ENCODE data around the gene ATOX1. TPM values are rescaled to one million over a fixed set of nuclear protein-coding genes. Genes with fewer than 3 reads are reported as not detected.

The ATOX1 gene
- total and polyA plus RNA-seq, 7 donors = 28.7 to 99.1 (median 46.9) TPM

GRCh38 chr5:151703780-151704179 is 54.7 kb downstream of the ATOX1 start:
- Histone ChIP-seq H3K9me3 (no peaks in the 10 kb centered on the region), H3K27ac (no peak overlapping the region), H3K27me3 (ENCODE audit: insufficient read depth in 3 of 3, low read length in 2 of 3) (no peaks in the 10 kb centered on the region), H3K4me3 (no peak overlapping the region), H3K36me3 (ENCODE audit: insufficient read depth in 1 of 2, low read depth in 1 of 2) (no peaks in the 10 kb centered on the region), H3K4me1 (peaks cover 39% of the 10 kb centered on the region)
- ATAC-seq (no peak), DNase-seq (no peak)
- 69 to 80% (median 73%) methylated on average over 1 of the region's 1 CpG for WGBS, 3 donors
- TF ChIP-seq CTCF (IDR thresholded peaks at IDR 0.05) = no peak
- intact Hi-C loops (cut with DNase I) = loop anchor here in 1 of 2 donors (5.0 kb wide), 1 partner anchor 41 kb away; no protein-coding TSS in a partner anchor

GRCh38 chr5:151703227-151703626 is 55.2 kb downstream of the ATOX1 start:
- intact Hi-C loops (cut with DNase I) = loop anchor here in 1 of 2 donors (5.0 kb wide), 1 partner anchor 41 kb away; no protein-coding TSS in a partner anchor
- H3K27me3 ChIP-seq (ENCODE audit: insufficient read depth in 3 of 3, low read length in 2 of 3) = no peaks in the 10 kb centered on the region
- ATAC-seq = peak; percentile 83 to 95 (median 88)
- 19 to 30% (median 29%) methylated on average over 1 of the region's 1 CpG for WGBS, 3 donors
- no peaks in the 10 kb centered on the region for H3K36me3 ChIP-seq (ENCODE audit: insufficient read depth in 1 of 2, low read depth in 1 of 2)
- DNase-seq = no peak
- H3K4me1 ChIP-seq = peaks cover 36% of the 10 kb centered on the region
- no peak for TF ChIP-seq CTCF (IDR thresholded peaks at IDR 0.05)
- H3K27ac ChIP-seq = peak overlapping the region; percentile 78
- H3K9me3 ChIP-seq = no peaks in the 10 kb centered on the region
- H3K4me3 ChIP-seq = no peak overlapping the region

GRCh38 chr5:151700820-151701219 is 57.6 kb downstream of the ATOX1 start:
- intact Hi-C loops (cut with DNase I) = loop anchor here in 1 of 2 donors (5.0 kb wide), 1 partner anchor 39 kb away; no protein-coding TSS in a partner anchor

GRCh38 chr5:151700296-151700695 is 58.1 kb downstream of the ATOX1 start:
- H3K36me3 ChIP-seq (ENCODE audit: insufficient read depth in 1 of 2, low read depth in 1 of 2) = no peaks in the 10 kb centered on the region
- H3K4me3 ChIP-seq = no peak overlapping the region
- no peak for ATAC-seq
- intact Hi-C loops (cut with DNase I) = loop anchor here in 1 of 2 donors (5.0 kb wide), 1 partner anchor 38 kb away; no protein-coding TSS in a partner anchor
- no peaks in the 10 kb centered on the region for H3K27me3 ChIP-seq (ENCODE audit: insufficient read depth in 3 of 3, low read length in 2 of 3)
- no peak for TF ChIP-seq CTCF (IDR thresholded peaks at IDR 0.05)
- peak overlapping the region; percentile 75 for H3K27ac ChIP-seq
- H3K4me1 ChIP-seq = peaks cover 50% of the 10 kb centered on the region
- H3K9me3 ChIP-seq = no peaks in the 10 kb centered on the region
- no peak for DNase-seq
- WGBS, 3 donors = 81 to 84% (median 81%) methylated on average over 2 of the region's 2 CpGs

More at GRCh38 chr5:151700820-151701219, 57.6 kb downstream of the ATOX1 start:
- no peaks in the 10 kb centered on the region for H3K36me3 ChIP-seq (ENCODE audit: insufficient read depth in 1 of 2, low read depth in 1 of 2)
- no peaks in the 10 kb centered on the region for H3K9me3 ChIP-seq
- no peak for TF ChIP-seq CTCF (IDR thresholded peaks at IDR 0.05)
- ATAC-seq = no peak
- H3K4me3 ChIP-seq = no peak overlapping the region
- H3K4me1 ChIP-seq = peaks cover 48% of the 10 kb centered on the region
- H3K27me3 ChIP-seq (ENCODE audit: insufficient read depth in 3 of 3, low read length in 2 of 3) = no peaks in the 10 kb centered on the region
- H3K27ac ChIP-seq = no peak overlapping the region
- no peak for DNase-seq

Data from psoas muscle (tissue), 8 donors.